ENCODE measurements around the gene CDH6. TPM values are rescaled to one million over a fixed set of nuclear protein-coding genes. Genes with fewer than 3 reads are reported as not detected.
"Not testable (repeated sequence)": the region's sequence is repeated elsewhere in the genome, so short reads cannot be mapped to it uniquely, and the experiment has no call there.

Gene CDH6
- total and polyA plus RNA-seq, 2 donors (not counting 1 experiment from before 2014, with no cell fraction given): not detected

GRCh38 chr5:31361234-31361633 is 167.7 kb downstream of the CDH6 start:
- H4K20me1 ChIP-seq (ENCODE audit: control insufficient read depth, insufficient read depth, low read length, poor library complexity, severe bottlenecking): no peaks in the 10 kb centered on the region
- Mint-ChIP-seq H3K27ac (no peak overlapping the region), H3K4me3 (no peak overlapping the region), H3K9me3 (ENCODE audit: insufficient read depth) (peaks cover 4% of the 10 kb centered on the region), H3K27me3 (no peaks in the 10 kb centered on the region), H3K4me1 (no peaks in the 10 kb centered on the region)
- no peaks in the 10 kb centered on the region for H3K79me2 ChIP-seq (ENCODE audit: control insufficient read depth, insufficient read depth, low read length)
- no peak for TF ChIP-seq CTCF (IDR thresholded peaks at IDR 0.05)
- no peak for TF ChIP-seq EZH2 (IDR thresholded peaks at IDR 0.05; ENCODE audit: borderline replicate concordance, insufficient read depth, low read depth, low read length, poor library complexity, severe bottlenecking)
- H3K27ac ChIP-seq (ENCODE audit: low read length in 2 of 2): no peak overlapping the region
- H3K4me2 ChIP-seq (replicated peaks; ENCODE audit: low read depth, low read length, poor library complexity, severe bottlenecking): no peak overlapping the region
- CTCF ChIA-PET: no interaction called here
- no peaks in the 10 kb centered on the region for H3K4me1 ChIP-seq (ENCODE audit: control insufficient read depth in 2 of 2, insufficient read depth in 2 of 2, low read length in 2 of 2)
- ATAC-seq (ENCODE audit: low read depth) (no peak), DNase-seq (no peak)
- WGBS (ENCODE audit: insufficient coverage): no CpG with 5 or more reads among the region's 1 CpG
- H3K4me3 ChIP-seq (ENCODE audit: control extremely low read depth in 1 of 5, extremely low read depth in 1 of 5, insufficient read depth in 1 of 5, low read depth in 2 of 5, low read length in 4 of 5): no peak overlapping the region
- intact Hi-C loops (cut with micrococcal nuclease): no loop called here
- no peak overlapping the region for H3K9ac ChIP-seq (ENCODE audit: low read length)
- H3K9me3 ChIP-seq (ENCODE audit: control extremely low read depth in 1 of 3, control insufficient read depth in 2 of 3, insufficient read depth in 1 of 3, low read length in 2 of 3): peaks cover 0 to 7% (median 0%) of the 10 kb centered on the region in 3 donors
- H3K27me3 ChIP-seq (replicated peaks in 1 of 4; ENCODE audit: control extremely low read depth in 1 of 4, control insufficient read depth in 3 of 4, insufficient read depth in 4 of 4, low read length in 3 of 4): peaks cover 0 to 6% (median 0%) of the 10 kb centered on the region in 4 experiments
- no peaks in the 10 kb centered on the region for H3K36me3 ChIP-seq (replicated peaks in 1 of 2; ENCODE audit: control extremely low read depth in 1 of 2, control insufficient read depth in 1 of 2, extremely low read depth in 1 of 2, insufficient read depth in 2 of 2, low read length in 1 of 2)
- no peak overlapping the region for H2AFZ ChIP-seq (ENCODE audit: insufficient read depth, low read depth, low read length, poor library complexity, severe bottlenecking)
- POLR2A ChIA-PET: no interaction called here

- H3K9ac ChIP-seq (ENCODE audit: low read length); ATAC-seq (ENCODE audit: low read depth); H3K27ac ChIP-seq (ENCODE audit: low read length in 2 of 2); H3K9me3 ChIP-seq (ENCODE audit: control extremely low read depth in 1 of 3, control insufficient read depth in 2 of 3, insufficient read depth in 1 of 3, low read length in 2 of 3); CTCF ChIA-PET; H3K4me1 ChIP-seq (ENCODE audit: control insufficient read depth in 2 of 2, insufficient read depth in 2 of 2, low read length in 2 of 2); H3K4me3 ChIP-seq (ENCODE audit: control extremely low read depth in 1 of 5, extremely low read depth in 1 of 5, insufficient read depth in 1 of 5, low read depth in 2 of 5, low read length in 4 of 5); H3K9me3 Mint-ChIP-seq (ENCODE audit: insufficient read depth); H3K27ac Mint-ChIP-seq; H4K20me1 ChIP-seq (ENCODE audit: control insufficient read depth, insufficient read depth, low read length, poor library complexity, severe bottlenecking); H3K79me2 ChIP-seq (ENCODE audit: control insufficient read depth, insufficient read depth, low read length); H2AFZ ChIP-seq (ENCODE audit: insufficient read depth, low read depth, low read length, poor library complexity, severe bottlenecking); H3K4me2 ChIP-seq (replicated peaks; ENCODE audit: low read depth, low read length, poor library complexity, severe bottlenecking); intact Hi-C loops (cut with micrococcal nuclease); H3K27me3 Mint-ChIP-seq; H3K4me3 Mint-ChIP-seq; H3K36me3 ChIP-seq (replicated peaks in 1 of 2; ENCODE audit: control extremely low read depth in 1 of 2, control insufficient read depth in 1 of 2, extremely low read depth in 1 of 2, insufficient read depth in 2 of 2, low read length in 1 of 2); H3K27me3 ChIP-seq (replicated peaks in 1 of 4; ENCODE audit: control extremely low read depth in 1 of 4, control insufficient read depth in 3 of 4, insufficient read depth in 4 of 4, low read length in 3 of 4); POLR2A ChIA-PET; DNase-seq; H3K4me1 Mint-ChIP-seq: not testable (repeated sequence)
- WGBS (ENCODE audit: insufficient coverage): 100% methylated on average over 1 of the region's 6 CpGs
These were observed 168.4 kb downstream of the CDH6 start for GRCh38 chr5:31361704-31362528.

All from B cell (primary cell).